MG63 (cell line): ENCODE data around the gene MLX. TPM values are rescaled to one million over a fixed set of nuclear protein-coding genes. Genes with fewer than 3 reads are reported as not detected.
"Not testable (repeated sequence)": the region's sequence is repeated elsewhere in the genome, so short reads cannot be mapped to it uniquely, and the experiment has no call there.

Experiments
- DNase-seq: peaks from one replicate; pipeline ENCODE4 v3.0.0-alpha.2; 2020
- H3K27me3 ChIP-seq: fragments of 250-450 bp; sonication (Bioruptor Pico); 2 replicates; pipeline ENCODE4 v1.5.1; 2020; ENCODE audit warnings: mild to moderate bottlenecking, moderate library complexity
- H3K36me3 ChIP-seq: fragments of 250-450 bp; sonication (Bioruptor Pico); 2 replicates; pipeline ENCODE4 v1.5.1; 2020; ENCODE audit warnings: mild to moderate bottlenecking, moderate library complexity
- H3K4me3 ChIP-seq: fragments of 250-450 bp; sonication (Bioruptor Pico); 2 replicates; pipeline ENCODE4 v1.5.1; 2020; ENCODE audit warnings: mild to moderate bottlenecking, moderate library complexity
- H3K9me3 ChIP-seq: fragments of 250-450 bp; sonication (Bioruptor Pico); 2 replicates; pipeline ENCODE4 v1.5.1; 2020; ENCODE audit warnings: mild to moderate bottlenecking, moderate library complexity
- total RNA-seq: library from RNA; depleted of rRNA; stranded (reverse); fragments of >200 nt; shearing (Covaris generic); gene quantifications from 2 replicates; pipeline ENCODE4 v1.2.3, GENCODE V29; 2014; ENCODE audit warnings: low replicate concordance

MLX gene
- total RNA-seq, 1 experiment from 2014 or later: 40.0 TPM

- DNase-seq: no peak
- no peak overlapping the region for H3K4me3 ChIP-seq
- peaks cover 9% of the 10 kb centered on the region for H3K36me3 ChIP-seq
- H3K27me3 ChIP-seq: no peaks in the 10 kb centered on the region
- no peaks in the 10 kb centered on the region for H3K9me3 ChIP-seq
Observed at GRCh38 chr17:42548070-42548837, 18.6 kb upstream of the MLX start.

GRCh38 chr17:42548993-42549755 is 17.7 kb upstream of the MLX start:
- no peak overlapping the region for H3K4me3 ChIP-seq
- DNase-seq: no peak
- peaks cover 3% of the 10 kb centered on the region for H3K36me3 ChIP-seq
- no peaks in the 10 kb centered on the region for H3K9me3 ChIP-seq
- H3K27me3 ChIP-seq: no peaks in the 10 kb centered on the region

- DNase-seq: not testable (repeated sequence)
Observed at GRCh38 chr17:42552736-42553135, 14.2 kb upstream of the MLX start, which contains the start of gene HSD17B1. TSS of gene HSD17B1 (plus strand) at chr17:42552923. CDS start at chr17:42552934, 11 bp downstream.

GRCh38 chr17:42553161-42553818 is 13.6 kb upstream of the MLX start:
- no peaks in the 10 kb centered on the region for H3K36me3 ChIP-seq
- no peaks in the 10 kb centered on the region for H3K9me3 ChIP-seq
- no peaks in the 10 kb centered on the region for H3K27me3 ChIP-seq
- DNase-seq: no peak
- H3K4me3 ChIP-seq: no peak overlapping the region

More at GRCh38 chr17:42552736-42553135, 14.2 kb upstream of the MLX start, which contains the start of gene HSD17B1:
- peak within 1 kb of the TSS; percentile 76 for H3K4me3 ChIP-seq
- not testable (repeated sequence) for H3K36me3 ChIP-seq, H3K9me3 ChIP-seq, H3K27me3 ChIP-seq

- DNase-seq: peak; percentile 30
- Histone ChIP-seq H3K9me3 (no peaks in the 10 kb centered on the region), H3K27me3 (no peaks in the 10 kb centered on the region), H3K36me3 (no peaks in the 10 kb centered on the region), H3K4me3 (peak overlapping the region; percentile 76)
Observed at GRCh38 chr17:42553866-42554249, 13.0 kb upstream of the MLX start.

GRCh38 chr17:42554250-42555121 is 12.4 kb upstream of the MLX start:
- no peaks in the 10 kb centered on the region for H3K36me3 ChIP-seq
- DNase-seq: peak; percentile 92

GRCh38 chr17:42555122-42555622 is 11.7 kb upstream of the MLX start:
- no peak for DNase-seq
- Histone ChIP-seq H3K9me3 (no peaks in the 10 kb centered on the region), H3K27me3 (no peaks in the 10 kb centered on the region), H3K36me3 (no peaks in the 10 kb centered on the region), H3K4me3 (peak overlapping the region; percentile 76)

More at GRCh38 chr17:42554250-42555121, 12.4 kb upstream of the MLX start:
- Histone ChIP-seq H3K9me3 (no peaks in the 10 kb centered on the region), H3K4me3 (peak overlapping the region; percentile 76), H3K27me3 (no peaks in the 10 kb centered on the region)

- H3K27me3 ChIP-seq, H3K4me3 ChIP-seq: not testable (repeated sequence)
- peak; percentile 33 for DNase-seq
Observed at GRCh38 chr17:42555961-42556617, 10.8 kb upstream of the MLX start.

GRCh38 chr17:42559075-42559474 is 7.8 kb upstream of the MLX start:
- Histone ChIP-seq H3K36me3 (peaks cover 14% of the 10 kb centered on the region), H3K9me3 (no peaks in the 10 kb centered on the region), H3K27me3 (no peaks in the 10 kb centered on the region), H3K4me3 (no peak overlapping the region)
- DNase-seq: no peak

More at GRCh38 chr17:42555961-42556617, 10.8 kb upstream of the MLX start:
- not testable (repeated sequence) for H3K36me3 ChIP-seq, H3K9me3 ChIP-seq

- no peak for DNase-seq
- H3K36me3 ChIP-seq: peaks cover 25% of the 10 kb centered on the region
- no peak overlapping the region for H3K4me3 ChIP-seq
- no peaks in the 10 kb centered on the region for H3K27me3 ChIP-seq
- H3K9me3 ChIP-seq: no peaks in the 10 kb centered on the region
Observed at GRCh38 chr17:42560246-42560645, 6.7 kb upstream of the MLX start.

GRCh38 chr17:42561897-42562387 is 5.0 kb upstream of the MLX start, which contains the start of gene COASY:
TSS of gene COASY (plus strand) at chr17:42562148. CDS start at chr17:42562623, 475 bp downstream.
- peak within 1 kb of the TSS; percentile 80 for H3K4me3 ChIP-seq
- no peaks in the 10 kb centered on the region for H3K27me3 ChIP-seq
- peak; percentile 99 for DNase-seq
- peaks cover 41% of the 10 kb centered on the region for H3K36me3 ChIP-seq
- H3K9me3 ChIP-seq: no peaks in the 10 kb centered on the region

GRCh38 chr17:42562388-42563142 is 4.3 kb upstream of the MLX start:
- no peaks in the 10 kb centered on the region for H3K9me3 ChIP-seq
- peaks cover 42% of the 10 kb centered on the region for H3K36me3 ChIP-seq
- H3K4me3 ChIP-seq: peak overlapping the region; percentile 80
- H3K27me3 ChIP-seq: no peaks in the 10 kb centered on the region
- DNase-seq: peak; percentile 43

- Histone ChIP-seq H3K36me3 (peaks cover 47% of the 10 kb centered on the region), H3K9me3 (no peaks in the 10 kb centered on the region), H3K27me3 (no peaks in the 10 kb centered on the region), H3K4me3 (peak overlapping the region; percentile 80)
- DNase-seq: no peak
Observed at GRCh38 chr17:42563143-42563509, 3.8 kb upstream of the MLX start.

GRCh38 chr17:42563543-42563942 is 3.4 kb upstream of the MLX start:
- Histone ChIP-seq H3K9me3 (no peaks in the 10 kb centered on the region), H3K4me3 (peak overlapping the region; percentile 80), H3K36me3 (peaks cover 51% of the 10 kb centered on the region), H3K27me3 (no peaks in the 10 kb centered on the region)
- DNase-seq: no peak

GRCh38 chr17:42563950-42564349 is 3.0 kb upstream of the MLX start:
- H3K36me3 ChIP-seq: peaks cover 56% of the 10 kb centered on the region
- no peak for DNase-seq
- no peaks in the 10 kb centered on the region for H3K9me3 ChIP-seq
- peak overlapping the region; percentile 80; the same call in 1 of the 2 replicates for H3K4me3 ChIP-seq
- no peaks in the 10 kb centered on the region for H3K27me3 ChIP-seq
